Anterior cingulate cortex (tissue), 58 donors: Measurements from ENCODE around the gene TRAF7.
"Not testable (repeated sequence)": the region's sequence is repeated elsewhere in the genome, so short reads cannot be mapped to it uniquely, and the experiment has no call there.

Experiments used
- DNase-seq, 58 donors: peaks; one replicate each; lab custom pipeline; 2025; lab: John Stamatoyannopoulos, UW

Gene TRAF7

GRCh38 chr16:2155091-2155950 lies at the start of gene TRAF7:
TSS of gene TRAF7 (plus strand) at chr16:2155782. CDS start at chr16:2163921, 8,139 bp downstream.
- peak; percentile 90 to 100 (median 99) for DNase-seq

GRCh38 chr16:2106211-2106610 lies 49.4 kb upstream of the TRAF7 start:
- DNase-seq, result not testable (repeated sequence)

GRCh38 chr16:2107121-2107790 lies 48.3 kb upstream of the TRAF7 start:
- DNase-seq, result not testable (repeated sequence)

GRCh38 chr16:2107791-2108125 lies 47.8 kb upstream of the TRAF7 start:
- DNase-seq, result not testable (repeated sequence)

- not testable (repeated sequence) for DNase-seq
Measured at GRCh38 chr16:2108446-2109270, 46.9 kb upstream of the TRAF7 start.

GRCh38 chr16:2109271-2109580 lies 46.4 kb upstream of the TRAF7 start:
- not testable (repeated sequence) for DNase-seq

- not testable (repeated sequence) for DNase-seq
Measured at GRCh38 chr16:2109872-2110271, 45.7 kb upstream of the TRAF7 start.

GRCh38 chr16:2110332-2111008 lies 45.1 kb upstream of the TRAF7 start:
- not testable (repeated sequence) for DNase-seq

GRCh38 chr16:2111009-2111353 lies 44.6 kb upstream of the TRAF7 start:
- not testable (repeated sequence) for DNase-seq

- not testable (repeated sequence) for DNase-seq
Measured at GRCh38 chr16:2111412-2112335, 43.9 kb upstream of the TRAF7 start.

- DNase-seq, result not testable (repeated sequence)
Measured at GRCh38 chr16:2112539-2113106, 43.0 kb upstream of the TRAF7 start.

GRCh38 chr16:2114225-2114624 lies 41.4 kb upstream of the TRAF7 start:
- DNase-seq, result not testable (repeated sequence)

- DNase-seq, result not testable (repeated sequence)
Measured at GRCh38 chr16:2114885-2115590, 40.5 kb upstream of the TRAF7 start.

GRCh38 chr16:2115591-2115973 lies 40.0 kb upstream of the TRAF7 start:
- DNase-seq, result no peak

- DNase-seq, result not testable (repeated sequence)
Measured at GRCh38 chr16:2116428-2116827, 39.2 kb upstream of the TRAF7 start.

GRCh38 chr16:2117341-2117740 lies 38.2 kb upstream of the TRAF7 start:
- not testable (repeated sequence) for DNase-seq

- not testable (repeated sequence) for DNase-seq
Measured at GRCh38 chr16:2117960-2118722, 37.4 kb upstream of the TRAF7 start.

GRCh38 chr16:2121325-2121724 lies 34.3 kb upstream of the TRAF7 start:
- peak in 47 of 58 donors; percentile 10 to 75 (median 49) for DNase-seq
